KG1 (cell line): Measurements from ENCODE around the gene EFNA5.

Source experiments
- DNase-seq: peaks from one replicate; lab custom pipeline; 2025; lab: John Stamatoyannopoulos, UW

EFNA5 gene

GRCh38 chr5:107571621-107572536 is 98.9 kb downstream of the EFNA5 start:
- peak; percentile 72 for DNase-seq

DNA sequence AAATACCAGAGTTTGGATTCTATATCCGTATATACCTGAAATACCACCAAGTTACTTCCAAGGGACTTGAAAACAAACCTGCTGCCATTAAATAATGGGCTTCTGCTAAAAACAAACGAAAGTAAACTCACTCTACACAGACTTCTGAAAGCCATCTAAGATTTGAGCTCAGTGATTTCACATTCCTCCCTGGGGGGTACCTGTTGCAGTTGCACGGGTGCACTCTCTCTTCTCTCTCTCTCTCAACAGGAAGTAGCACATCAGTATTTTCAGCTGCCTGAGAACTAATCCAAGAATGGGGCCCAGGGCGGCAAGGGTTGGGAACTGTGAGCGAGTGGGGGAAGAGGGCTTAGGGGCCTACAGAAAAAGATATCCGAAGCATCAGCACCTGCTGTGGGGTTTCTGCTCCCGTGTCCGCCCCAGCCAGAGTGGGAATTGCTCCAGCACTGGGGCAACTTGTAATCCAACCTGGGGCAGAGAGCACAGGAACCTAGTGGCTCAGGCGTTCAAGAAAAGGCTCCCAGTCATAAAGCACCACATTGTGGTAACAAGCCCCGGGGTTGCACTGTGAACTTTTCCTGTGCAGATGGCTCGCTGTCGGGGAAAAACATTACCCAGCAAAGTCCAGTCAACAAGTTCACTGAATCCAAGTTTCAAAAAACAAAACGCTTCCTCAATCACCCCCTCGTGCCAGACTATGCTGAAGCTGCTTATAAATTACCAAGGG is 99.8 kb downstream of the EFNA5 start:
- DNase-seq: peak; percentile 36

- no peak for DNase-seq
Measured at GRCh38 chr5:107570181-107570580, 100.6 kb downstream of the EFNA5 start.

DNA sequence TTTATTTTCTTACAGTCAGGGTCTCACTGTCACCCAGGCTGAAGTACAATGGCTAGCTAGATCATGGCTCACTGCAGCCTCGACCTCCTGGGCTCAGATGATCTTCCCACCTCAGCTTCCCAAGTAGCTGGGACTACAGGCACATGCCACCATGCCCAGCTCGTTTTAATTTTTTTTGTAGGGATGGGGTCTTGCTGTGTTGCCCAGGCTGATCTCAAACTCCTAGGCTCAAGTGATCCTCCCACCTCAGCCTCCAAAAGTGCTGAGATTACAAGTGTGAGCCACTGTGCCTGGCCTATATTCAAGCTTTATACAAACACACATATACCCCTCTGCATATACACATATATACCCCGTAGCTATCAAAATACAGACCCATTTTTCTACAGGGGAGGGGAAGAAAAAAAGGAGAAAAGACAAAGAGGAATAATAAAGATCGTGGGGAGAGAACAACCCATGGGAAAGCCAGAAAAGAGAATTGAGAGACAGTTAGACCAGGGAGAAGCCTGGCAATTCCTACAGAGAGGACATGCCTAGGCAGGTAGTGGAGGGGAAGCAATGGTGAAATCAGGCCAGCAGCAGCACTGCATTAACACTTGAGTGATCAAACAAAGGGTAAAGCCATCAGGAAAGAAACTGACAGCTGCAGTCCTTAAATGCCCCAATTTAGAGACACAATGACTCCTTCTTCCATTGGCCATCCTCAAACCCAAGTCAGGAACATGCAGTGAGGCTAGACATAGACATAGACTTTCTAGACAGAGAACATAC is 102.7 kb downstream of the EFNA5 start:
- DNase-seq: no peak

DNA sequence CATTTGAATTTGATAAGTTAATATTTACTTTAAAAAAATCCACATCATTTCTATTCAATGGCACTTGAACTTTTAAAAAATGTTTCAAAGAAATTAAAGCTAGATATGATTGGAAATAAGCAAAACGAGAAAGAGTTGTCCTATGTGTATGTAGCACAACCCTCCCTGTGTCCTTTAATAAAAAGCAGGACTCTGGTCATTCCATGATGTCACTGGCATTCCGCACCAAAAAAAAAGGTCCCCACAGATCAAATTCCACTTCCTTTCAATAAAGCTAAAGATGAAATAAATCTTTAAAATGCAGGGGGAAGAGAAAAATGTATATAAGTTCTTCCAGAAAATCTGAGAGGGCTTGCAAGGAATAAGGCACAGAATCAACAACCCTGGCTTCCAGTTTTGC is 103.8 kb downstream of the EFNA5 start:
- no peak for DNase-seq

DNA sequence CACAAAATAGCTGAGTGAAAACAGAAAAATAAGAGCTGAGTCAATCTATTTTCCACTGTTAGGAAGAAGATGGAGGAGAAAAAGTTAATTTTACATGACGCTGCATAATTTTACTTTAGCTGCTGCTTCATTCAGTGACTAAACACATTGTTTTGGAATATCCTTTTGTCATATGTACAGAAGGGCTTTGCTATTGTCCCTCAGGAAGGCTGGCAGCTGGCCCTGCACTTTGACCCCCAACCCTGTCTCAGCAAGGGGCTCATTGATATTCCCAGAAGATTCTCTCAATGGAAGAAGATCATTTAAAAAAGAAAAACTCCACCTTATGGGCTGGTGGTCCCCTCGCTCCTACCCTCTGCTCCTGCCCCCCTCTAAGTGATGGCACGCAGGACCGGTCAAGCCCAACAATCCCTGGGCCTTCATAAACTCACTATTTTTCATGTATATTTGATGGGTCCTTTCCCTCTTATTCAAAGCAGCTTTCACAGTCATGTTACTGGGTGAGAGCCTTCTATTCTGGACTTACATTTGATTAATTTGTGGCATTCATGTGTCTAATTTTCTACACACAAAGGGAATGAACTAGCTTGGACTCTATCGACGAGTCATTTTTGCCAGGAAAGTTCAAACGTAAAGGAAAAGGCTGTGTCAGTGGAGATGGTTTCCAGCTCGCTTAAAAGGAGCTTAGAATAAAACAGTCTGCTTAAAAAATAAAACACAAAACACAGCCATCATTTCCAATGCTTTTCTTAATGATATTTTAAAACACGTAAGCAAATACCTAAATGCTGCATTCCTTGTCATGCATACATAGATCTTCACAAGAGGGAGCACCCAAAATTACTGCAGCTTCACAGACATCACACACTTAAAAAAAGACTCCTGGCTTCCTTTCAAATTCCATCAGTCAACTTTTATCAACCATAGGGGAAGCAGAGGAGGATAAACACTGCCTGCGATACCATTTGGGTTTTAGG is 104.7 kb downstream of the EFNA5 start:
- DNase-seq: no peak

DNA sequence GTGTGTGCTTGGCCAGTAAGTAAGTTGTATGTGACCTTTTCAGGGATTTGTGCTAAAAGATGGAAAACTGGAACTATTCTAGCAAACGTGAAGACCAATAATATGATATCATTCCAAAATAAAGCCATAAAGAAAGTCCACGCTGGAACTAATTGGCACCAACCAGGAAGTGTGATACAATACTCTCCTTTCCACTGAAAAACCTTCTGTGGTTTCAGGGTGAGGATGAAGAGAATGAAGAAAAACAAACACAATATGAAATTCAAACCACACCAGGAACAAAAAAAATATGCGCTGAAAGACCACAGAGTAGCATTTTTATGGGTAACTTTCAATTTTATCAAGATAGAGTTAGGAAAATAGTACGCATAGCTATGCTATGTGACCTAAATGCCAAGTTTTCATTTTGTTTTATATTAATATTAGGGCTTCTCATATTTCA is 105.8 kb downstream of the EFNA5 start:
- DNase-seq: no peak

DNA sequence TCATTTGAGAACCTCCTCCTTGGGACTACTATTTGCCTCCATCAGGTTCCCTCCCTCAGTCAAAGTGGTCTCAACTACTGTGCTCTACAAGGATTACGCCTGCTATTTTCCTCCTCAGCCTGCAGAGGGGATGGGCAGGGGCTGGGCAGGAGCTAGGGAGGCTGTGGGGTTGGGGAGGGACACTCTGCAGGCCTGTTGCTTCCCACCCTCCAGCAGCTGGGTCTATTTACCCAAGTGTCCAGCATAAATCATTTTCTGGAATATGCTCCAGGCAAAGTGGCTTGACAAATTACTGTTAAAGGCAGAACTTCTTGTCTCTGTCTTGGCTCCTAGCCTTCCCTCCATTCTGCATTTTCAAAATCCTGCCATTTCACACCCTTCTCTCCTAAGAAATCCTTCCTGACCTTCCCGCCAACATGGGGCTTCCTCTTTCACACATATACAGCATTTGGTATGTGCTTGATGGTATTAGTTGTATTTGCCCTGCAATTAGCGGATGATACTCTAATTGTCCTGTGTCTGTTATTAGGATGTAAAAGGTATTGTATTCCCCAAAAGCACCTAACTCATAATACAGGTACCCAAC is 106.7 kb downstream of the EFNA5 start:
- DNase-seq: no peak

- DNase-seq: no peak
Measured at GRCh38 chr5:107560377-107560776, 110.4 kb downstream of the EFNA5 start.

GRCh38 chr5:107558823-107559375 is 111.8 kb downstream of the EFNA5 start:
- DNase-seq: no peak

DNA sequence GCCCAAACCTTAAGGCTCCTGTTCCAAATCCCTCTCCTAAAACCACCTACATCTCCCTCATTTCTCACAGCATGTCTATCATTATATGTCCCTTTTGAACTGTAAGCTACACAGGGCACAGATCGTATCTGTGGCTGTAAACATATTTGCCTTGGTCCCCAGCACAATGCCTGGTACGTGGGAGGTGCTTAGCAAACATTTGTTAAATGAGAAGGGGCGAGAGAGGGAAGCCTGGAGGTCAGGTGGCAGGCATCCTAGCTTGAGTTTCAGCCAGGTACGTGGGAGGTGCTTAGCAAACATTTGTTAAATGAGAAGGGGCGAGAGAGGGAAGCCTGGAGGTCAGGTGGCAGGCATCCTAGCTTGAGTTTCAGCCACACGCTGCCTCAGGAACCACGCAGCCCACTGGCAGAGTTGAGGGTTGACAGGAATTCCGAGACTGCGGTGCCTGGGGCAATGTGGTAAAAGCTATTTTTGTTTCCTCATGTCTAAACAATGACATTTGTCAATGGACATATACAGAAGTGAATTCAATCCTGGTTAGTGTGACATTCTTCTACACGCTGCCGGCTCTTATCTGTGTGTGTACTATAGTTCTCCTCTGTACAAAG is 113.6 kb downstream of the EFNA5 start:
- no peak for DNase-seq

DNA sequence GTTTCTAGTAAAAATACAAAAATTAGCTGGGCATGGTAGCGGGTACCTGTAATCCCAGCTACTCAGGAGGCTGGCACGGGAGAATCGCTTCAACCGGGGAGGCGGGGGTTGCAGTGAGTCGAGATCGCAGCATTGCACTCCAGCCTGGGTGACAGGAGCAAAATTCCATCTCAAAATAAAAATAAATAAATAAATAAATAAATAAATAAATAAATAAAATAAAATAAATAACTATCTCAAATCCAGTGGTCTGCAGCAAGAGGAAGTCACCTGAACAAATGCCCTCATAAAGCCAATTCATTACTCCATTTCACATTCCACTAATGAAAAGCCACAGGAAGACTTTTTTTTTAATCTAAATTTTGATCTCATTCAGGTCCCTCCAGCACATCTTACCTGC is 114.2 kb downstream of the EFNA5 start:
- DNase-seq: no peak

- DNase-seq: no peak
Measured at GRCh38 chr5:107555425-107556090, 115.2 kb downstream of the EFNA5 start.

DNA sequence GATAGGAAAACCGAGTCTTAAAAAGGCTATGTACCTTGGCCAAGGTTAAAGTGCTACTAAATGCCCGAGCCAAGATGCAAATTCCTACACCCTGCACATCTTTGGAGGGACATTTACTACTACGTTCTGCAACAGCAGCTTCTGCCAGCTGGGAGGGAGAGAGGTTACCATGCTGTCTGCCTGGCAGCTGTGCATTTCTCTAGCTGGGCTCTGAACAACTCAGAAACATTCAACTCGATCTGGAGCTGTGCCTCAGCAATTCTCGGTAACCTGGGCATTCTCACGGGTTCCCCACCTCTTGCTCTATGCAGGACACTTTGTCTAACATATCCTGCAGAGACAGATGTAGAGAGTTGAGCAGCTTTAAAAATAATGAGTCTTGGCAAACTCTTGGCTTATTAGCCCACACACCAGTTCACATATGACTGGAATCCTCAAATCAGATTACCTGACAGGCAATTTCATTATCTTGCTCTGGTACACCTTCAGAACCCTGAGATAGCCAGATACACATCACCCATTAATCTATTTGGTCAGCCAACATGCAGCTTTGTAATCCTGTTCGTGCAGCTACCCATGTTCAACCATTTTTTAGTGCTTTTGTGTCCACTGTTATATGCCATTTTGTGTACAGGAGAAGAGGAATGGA is 115.8 kb downstream of the EFNA5 start:
- DNase-seq: no peak

- DNase-seq: no peak
Measured at GRCh38 chr5:107553117-107553555, 117.6 kb downstream of the EFNA5 start.

DNA sequence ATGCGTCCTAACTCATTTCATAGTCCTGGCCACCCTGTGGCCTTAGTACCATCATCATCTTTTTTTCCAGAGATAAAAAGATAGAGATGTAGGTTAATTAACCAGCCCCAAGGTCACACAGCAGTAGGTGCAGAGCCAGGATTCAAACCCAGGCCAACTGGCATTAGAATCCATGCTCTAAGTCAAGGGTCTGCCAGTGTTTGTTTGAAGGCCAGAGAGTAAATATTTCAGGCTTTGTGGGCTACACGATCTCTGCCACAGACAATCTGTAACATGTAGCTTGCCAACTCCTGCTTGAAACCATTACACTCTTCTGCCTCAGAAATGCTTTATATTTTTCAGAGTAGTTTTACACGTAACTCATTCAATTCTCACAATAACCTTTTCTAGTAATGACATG is 119.6 kb downstream of the EFNA5 start:
- DNase-seq: no peak

- no peak for DNase-seq
Measured at GRCh38 chr5:107549567-107549966, 121.2 kb downstream of the EFNA5 start.

DNA sequence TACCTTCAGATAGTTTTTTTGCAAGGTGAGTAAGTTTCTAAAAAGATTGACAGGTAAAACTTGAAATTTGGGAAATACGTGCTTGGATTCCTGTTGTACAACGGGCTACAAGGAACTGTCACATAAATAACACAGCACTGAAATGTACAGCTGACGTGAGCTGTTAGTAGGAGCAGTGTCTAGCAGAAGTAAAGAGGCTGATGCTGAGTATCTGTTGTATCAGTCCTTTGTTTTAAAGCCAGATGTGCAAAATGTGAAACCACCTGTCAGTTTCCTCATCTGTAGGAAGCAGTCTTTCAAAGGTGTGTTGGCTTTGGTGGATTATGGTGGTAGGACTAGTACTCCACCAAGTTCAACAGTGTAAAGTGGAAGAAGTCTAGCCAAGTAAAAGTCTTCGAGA is 122.3 kb downstream of the EFNA5 start:
- no peak for DNase-seq

DNA sequence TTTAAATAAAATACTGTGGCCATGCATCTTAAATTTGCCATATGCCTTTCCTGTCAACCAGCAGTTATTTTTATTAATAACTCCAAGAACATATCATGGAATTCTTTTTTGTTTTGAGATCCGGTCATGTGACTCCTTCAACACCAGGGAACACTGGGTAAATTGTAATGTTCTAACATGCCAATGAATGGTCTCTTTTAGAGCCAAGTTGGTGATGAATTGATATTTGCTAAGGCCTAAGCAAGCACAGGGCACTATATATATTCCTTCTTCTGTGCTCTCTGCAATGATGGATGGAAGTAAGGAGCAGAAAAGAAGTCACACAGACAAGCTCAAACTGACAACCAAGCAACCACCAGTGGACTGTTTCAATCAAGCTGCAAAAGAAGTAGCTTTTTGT is 124.0 kb downstream of the EFNA5 start:
- DNase-seq: no peak
